ENCODE data around the gene TDRD1.

DNA sequence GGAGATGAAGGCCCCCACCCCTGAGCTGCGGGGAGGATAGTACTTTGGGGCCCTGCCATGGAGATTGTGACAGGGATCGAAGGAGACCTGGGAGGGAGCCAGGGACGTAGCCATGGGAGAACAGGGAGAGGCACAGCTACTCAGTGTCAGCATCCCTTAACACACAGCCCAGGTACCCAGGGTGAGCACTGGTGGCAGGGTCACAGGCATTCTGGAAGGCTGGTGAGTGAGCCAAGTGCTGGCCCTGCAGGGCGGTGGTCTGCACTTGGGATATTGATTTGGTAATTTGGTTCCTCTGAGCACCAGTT, 99.7 kb downstream of the TDRD1 start:
- TF ChIP-seq, protein P1, sequence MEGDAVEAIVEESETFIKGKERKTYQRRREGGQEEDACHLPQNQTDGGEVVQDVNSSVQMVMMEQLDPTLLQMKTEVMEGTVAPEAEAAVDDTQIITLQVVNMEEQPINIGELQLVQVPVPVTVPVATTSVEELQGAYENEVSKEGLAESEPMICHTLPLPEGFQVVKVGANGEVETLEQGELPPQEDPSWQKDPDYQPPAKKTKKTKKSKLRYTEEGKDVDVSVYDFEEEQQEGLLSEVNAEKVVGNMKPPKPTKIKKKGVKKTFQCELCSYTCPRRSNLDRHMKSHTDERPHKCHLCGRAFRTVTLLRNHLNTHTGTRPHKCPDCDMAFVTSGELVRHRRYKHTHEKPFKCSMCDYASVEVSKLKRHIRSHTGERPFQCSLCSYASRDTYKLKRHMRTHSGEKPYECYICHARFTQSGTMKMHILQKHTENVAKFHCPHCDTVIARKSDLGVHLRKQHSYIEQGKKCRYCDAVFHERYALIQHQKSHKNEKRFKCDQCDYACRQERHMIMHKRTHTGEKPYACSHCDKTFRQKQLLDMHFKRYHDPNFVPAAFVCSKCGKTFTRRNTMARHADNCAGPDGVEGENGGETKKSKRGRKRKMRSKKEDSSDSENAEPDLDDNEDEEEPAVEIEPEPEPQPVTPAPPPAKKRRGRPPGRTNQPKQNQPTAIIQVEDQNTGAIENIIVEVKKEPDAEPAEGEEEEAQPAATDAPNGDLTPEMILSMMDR (IDR thresholded peaks at IDR 0.05) = no peak
- TF ChIP-seq EP300 (IDR thresholded peaks at IDR 0.05) (no peak), POLR2A (IDR thresholded peaks at IDR 0.05) (no peak)

All from tibial nerve (tissue), 4 donors.